ENCODE results near the gene SAE1. TPM values are rescaled to one million over a fixed set of nuclear protein-coding genes. Genes with fewer than 3 reads are reported as not detected.

The SAE1 gene
- total and polyA plus RNA-seq, 2 experiments from 2014 or later: 115 to 236 TPM

- TF ChIP-seq ZNF462 (CRISPR knock-in tag; IDR thresholded peaks at IDR 0.05) (no peak), CREB1 (CRISPR knock-in tag; IDR thresholded peaks at IDR 0.05; ENCODE audit: low read depth) (no peak), ZNF114 (CRISPR knock-in tag; IDR thresholded peaks at IDR 0.05) (no peak), JUNB (IDR thresholded peaks at IDR 0.05; ENCODE audit: unreplicated experiment) (no peak), ZNF331 (CRISPR knock-in tag; IDR thresholded peaks at IDR 0.05; ENCODE audit: low read depth) (no peak), POLR2AphosphoS5 (IDR thresholded peaks at IDR 0.05; ENCODE audit: low read depth) (no peak), STAT1 (IDR thresholded peaks at IDR 0.05; ENCODE audit: unreplicated experiment) (no peak), EZH2phosphoT487 (IDR thresholded peaks at IDR 0.05; ENCODE audit: unreplicated experiment) (no peak), ETS1 (IDR thresholded peaks at IDR 0.05) (no peak), NANOG (IDR thresholded peaks at IDR 0.05; ENCODE audit: borderline replicate concordance) (no peak), CTCF (conservative IDR thresholded peaks at IDR 0.05; ENCODE audit: low read depth in 2 of 2) (no peak)
Measured at GRCh38 chr19:47098608-47099007, 32.0 kb upstream of the SAE1 start (continued).

All from GM23338 (cell line).